Inflammatory macrophage treated with lipopolysaccharide for 4 hours (primary cell): ENCODE results near the gene TUBB3.
A peak's percentile ranks its signal among the peaks of the same experiment; 100 is the strongest.
"Not testable (repeated sequence)": the region's sequence is repeated elsewhere in the genome, so short reads cannot be mapped to it uniquely, and the experiment has no call there.

Source experiments
- DNase-seq: peaks from one replicate; pipeline ENCODE4 v3.0.0-alpha.2; 2020

The TUBB3 gene

GRCh38 chr16:89903908-89904515 is 19.1 kb upstream of the TUBB3 start:
- DNase-seq, result no peak

GRCh38 chr16:89904606-89905510 is 18.3 kb upstream of the TUBB3 start:
- no peak for DNase-seq

GRCh38 chr16:89905511-89906139 is 17.5 kb upstream of the TUBB3 start:
- DNase-seq, result no peak

- DNase-seq, result no peak
Measured at GRCh38 chr16:89906140-89907025, 16.8 kb upstream of the TUBB3 start.

GRCh38 chr16:89907055-89907814 is 15.9 kb upstream of the TUBB3 start:
- no peak for DNase-seq

- no peak for DNase-seq
Measured at GRCh38 chr16:89908236-89908635, 14.9 kb upstream of the TUBB3 start.

- peak; percentile 86 for DNase-seq
Measured at GRCh38 chr16:89909777-89910716, 13.1 kb upstream of the TUBB3 start.

GRCh38 chr16:89910717-89911354 is 12.3 kb upstream of the TUBB3 start:
- no peak for DNase-seq

- no peak for DNase-seq
Measured at GRCh38 chr16:89911375-89911774, 11.8 kb upstream of the TUBB3 start.

GRCh38 chr16:89912143-89912542 is 11.0 kb upstream of the TUBB3 start:
- no peak for DNase-seq

- DNase-seq, result no peak
Measured at GRCh38 chr16:89912627-89913026, 10.5 kb upstream of the TUBB3 start.

GRCh38 chr16:89913408-89914387 is 9.4 kb upstream of the TUBB3 start:
- DNase-seq, result no peak

- DNase-seq, result not testable (repeated sequence)
Measured at GRCh38 chr16:89914642-89915285, 8.4 kb upstream of the TUBB3 start.

- no peak for DNase-seq
Measured at GRCh38 chr16:89915303-89916232, 7.6 kb upstream of the TUBB3 start.

GRCh38 chr16:89917773-89918452 is 5.2 kb upstream of the TUBB3 start:
- peak; percentile 67 for DNase-seq

- no peak for DNase-seq
Measured at GRCh38 chr16:89918453-89919347, 4.4 kb upstream of the TUBB3 start, which contains the start of gene MC1R. Gene MC1R, plus strand, starts transcription at chr16:89918862. Its CDS starts 397 bp downstream, at chr16:89919259.
